HFFc6 (cell line): ENCODE results near the gene DUSP1. TPM values are rescaled to one million over a fixed set of nuclear protein-coding genes. Genes with fewer than 3 reads are reported as not detected.

ENCODE experiments used
- DNase-seq: peaks from one replicate; pipeline ENCODE4 v3.0.0-alpha.2; 2018
- H3K27ac Mint-ChIP-seq: 2 replicates; pipeline ENCODE4 v1.8.0; 2020; ENCODE audit warnings: mild to moderate bottlenecking, mixed read lengths
- H3K27me3 Mint-ChIP-seq: 2 replicates; pipeline ENCODE4 v1.8.0; 2021; ENCODE audit warnings: mild to moderate bottlenecking, moderate library complexity, mixed read lengths; ENCODE audit not compliant: insufficient read depth
- H3K36me3 Mint-ChIP-seq: 2 replicates; pipeline ENCODE4 v1.8.0; 2021; ENCODE audit warnings: low read depth, mixed read lengths
- H3K4me1 Mint-ChIP-seq: 2 replicates; pipeline ENCODE4 v1.8.0; 2020; ENCODE audit warnings: low read depth, mixed read lengths
- H3K4me3 Mint-ChIP-seq: 2 replicates; pipeline ENCODE4 v1.8.0; 2020; ENCODE audit warnings: mild to moderate bottlenecking, moderate library complexity, mixed read lengths
- H3K9me3 Mint-ChIP-seq: 2 replicates; pipeline ENCODE4 v1.8.0; 2020; ENCODE audit warnings: mild to moderate bottlenecking, mixed read lengths
- total RNA-seq, 6 experiments: library from RNA; stranded (reverse); fragmentation: NEBNext Ultra II Directional; extraction: Animal tissue kit (Norgen Biotek cat#: 25700); gene quantifications; 2 replicates in 1 of 6; 3 replicates in 5 of 6; pipeline ENCODE4 v1.2.3, GENCODE V29; 2021
- TF ChIP-seq, protein P1 (sequence below): fragments of 200-600 bp; sonication (generic); IDR thresholded peaks from 2 replicates; pipeline ENCODE4 v1.5.0; 2021; ENCODE audit warnings: antibody characterized with exemption, mild to moderate bottlenecking

The DUSP1 gene
- total RNA-seq, 6 experiments from 2014 or later: 213 to 319 (median 307) TPM

DNA sequence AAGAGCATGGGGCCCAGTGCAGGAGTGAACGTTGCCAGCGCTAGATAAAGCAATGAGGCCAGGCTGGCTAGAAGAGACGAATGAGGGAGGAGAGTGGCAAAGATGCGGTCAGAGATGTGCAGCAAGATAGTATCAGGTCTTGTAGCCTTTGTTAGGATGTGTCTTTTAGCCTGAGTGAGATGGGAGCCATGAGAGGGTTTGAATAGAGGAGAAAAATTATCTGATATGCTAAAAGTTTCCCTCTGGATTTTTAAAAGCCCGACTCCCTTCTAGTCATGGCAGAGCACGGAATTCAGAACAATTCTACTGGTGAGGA, 12.2 kb downstream of the DUSP1 start:
- DNase-seq: no peak
- TF ChIP-seq, protein P1, sequence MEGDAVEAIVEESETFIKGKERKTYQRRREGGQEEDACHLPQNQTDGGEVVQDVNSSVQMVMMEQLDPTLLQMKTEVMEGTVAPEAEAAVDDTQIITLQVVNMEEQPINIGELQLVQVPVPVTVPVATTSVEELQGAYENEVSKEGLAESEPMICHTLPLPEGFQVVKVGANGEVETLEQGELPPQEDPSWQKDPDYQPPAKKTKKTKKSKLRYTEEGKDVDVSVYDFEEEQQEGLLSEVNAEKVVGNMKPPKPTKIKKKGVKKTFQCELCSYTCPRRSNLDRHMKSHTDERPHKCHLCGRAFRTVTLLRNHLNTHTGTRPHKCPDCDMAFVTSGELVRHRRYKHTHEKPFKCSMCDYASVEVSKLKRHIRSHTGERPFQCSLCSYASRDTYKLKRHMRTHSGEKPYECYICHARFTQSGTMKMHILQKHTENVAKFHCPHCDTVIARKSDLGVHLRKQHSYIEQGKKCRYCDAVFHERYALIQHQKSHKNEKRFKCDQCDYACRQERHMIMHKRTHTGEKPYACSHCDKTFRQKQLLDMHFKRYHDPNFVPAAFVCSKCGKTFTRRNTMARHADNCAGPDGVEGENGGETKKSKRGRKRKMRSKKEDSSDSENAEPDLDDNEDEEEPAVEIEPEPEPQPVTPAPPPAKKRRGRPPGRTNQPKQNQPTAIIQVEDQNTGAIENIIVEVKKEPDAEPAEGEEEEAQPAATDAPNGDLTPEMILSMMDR: no peak
- Mint-ChIP-seq H3K27me3 (peaks cover 12% of the 10 kb centered on the region), H3K4me3 (no peak overlapping the region), H3K4me1 (peaks cover 24% of the 10 kb centered on the region), H3K36me3 (peaks cover 13% of the 10 kb centered on the region; the same call in 1 of the 2 replicates), H3K9me3 (peaks cover 5% of the 10 kb centered on the region; the same call in 1 of the 2 replicates), H3K27ac (peak overlapping the region; percentile 97)

GRCh38 chr5:172758077-172758833, 12.7 kb downstream of the DUSP1 start:
- H3K36me3 Mint-ChIP-seq: peaks cover 13% of the 10 kb centered on the region; the same call in 1 of the 2 replicates
- H3K27me3 Mint-ChIP-seq: peaks cover 6% of the 10 kb centered on the region
- TF ChIP-seq, protein P1: peak; percentile 51
- peaks cover 24% of the 10 kb centered on the region for H3K4me1 Mint-ChIP-seq
- peak; percentile 95 for DNase-seq
- H3K9me3 Mint-ChIP-seq: peaks cover 5% of the 10 kb centered on the region; the same call in 1 of the 2 replicates
- H3K4me3 Mint-ChIP-seq: peak overlapping the region; percentile 70
- H3K27ac Mint-ChIP-seq: peak overlapping the region; percentile 97

DNA sequence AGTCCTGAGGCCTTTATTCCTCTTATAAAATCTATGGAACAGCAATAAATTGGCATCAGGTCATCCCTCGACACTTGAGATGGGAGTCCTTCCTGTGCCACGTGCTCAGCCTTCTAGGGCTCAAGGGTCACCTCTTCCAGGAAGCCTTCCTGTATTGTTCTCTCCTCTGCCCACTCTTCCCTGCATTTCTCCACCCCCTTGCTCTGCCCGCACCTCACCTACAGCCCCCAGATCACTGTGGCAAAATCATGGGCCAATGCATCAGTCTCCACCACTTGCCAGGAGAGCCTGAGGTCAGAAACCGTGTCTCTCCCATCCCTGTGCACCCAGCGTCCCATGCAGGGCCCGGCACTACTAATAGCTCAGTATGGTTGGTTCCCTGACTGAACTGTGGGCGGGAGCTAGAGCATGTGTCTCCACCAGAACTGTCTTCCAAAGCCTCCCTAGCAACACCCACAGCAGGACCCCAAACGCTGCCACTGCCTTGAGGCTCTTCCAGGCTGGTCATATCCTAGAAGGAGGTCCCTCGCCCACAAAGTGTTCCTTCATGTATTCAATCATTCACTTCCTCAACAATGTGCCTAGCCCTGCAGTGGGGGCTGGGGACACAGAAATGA, 13.5 kb downstream of the DUSP1 start:
- Mint-ChIP-seq H3K4me1 (peaks cover 24% of the 10 kb centered on the region), H3K9me3 (peaks cover 5% of the 10 kb centered on the region; the same call in 1 of the 2 replicates), H3K4me3 (peak overlapping the region; percentile 70), H3K27me3 (peaks cover 2% of the 10 kb centered on the region), H3K36me3 (peaks cover 13% of the 10 kb centered on the region; the same call in 1 of the 2 replicates), H3K27ac (peak overlapping the region; percentile 97)
- TF ChIP-seq, protein P1: no peak
- no peak for DNase-seq

GRCh38 chr5:172756764-172757393, 14.1 kb downstream of the DUSP1 start:
- Mint-ChIP-seq H3K27me3 (peaks cover 1% of the 10 kb centered on the region), H3K9me3 (peaks cover 5% of the 10 kb centered on the region; the same call in 1 of the 2 replicates), H3K4me1 (peaks cover 24% of the 10 kb centered on the region), H3K4me3 (no peak overlapping the region), H3K27ac (peak overlapping the region; percentile 97; the same call in 1 of the 2 replicates), H3K36me3 (peaks cover 13% of the 10 kb centered on the region; the same call in 1 of the 2 replicates)
- no peak for DNase-seq
- TF ChIP-seq, protein P1: no peak

- Mint-ChIP-seq H3K4me1 (peaks cover 27% of the 10 kb centered on the region), H3K36me3 (peaks cover 11% of the 10 kb centered on the region; the same call in 1 of the 2 replicates), H3K9me3 (peaks cover under 1% of the 10 kb centered on the region; the same call in 1 of the 2 replicates), H3K4me3 (no peak overlapping the region), H3K27ac (no peak overlapping the region), H3K27me3 (peaks cover 7% of the 10 kb centered on the region)
- TF ChIP-seq, protein P1: no peak
- no peak for DNase-seq
Observed at GRCh38 chr5:172754596-172755356, 16.2 kb downstream of the DUSP1 start.
